Activated T-cell treated with anti-CD3 and anti-CD28 coated beads for 24 hours (primary cell): ENCODE data around the gene AJUBA.

Experiments
- DNase-seq: peaks from one replicate; pipeline ENCODE4 v3.0.0-alpha.2; 2020; ENCODE audit warnings: low read depth

The AJUBA gene

GRCh38 chr14:22935156-22935555 is 47.2 kb downstream of the AJUBA start:
- DNase-seq: no peak

- no peak for DNase-seq
Observed at GRCh38 chr14:22932146-22932545, 50.2 kb downstream of the AJUBA start.

DNA sequence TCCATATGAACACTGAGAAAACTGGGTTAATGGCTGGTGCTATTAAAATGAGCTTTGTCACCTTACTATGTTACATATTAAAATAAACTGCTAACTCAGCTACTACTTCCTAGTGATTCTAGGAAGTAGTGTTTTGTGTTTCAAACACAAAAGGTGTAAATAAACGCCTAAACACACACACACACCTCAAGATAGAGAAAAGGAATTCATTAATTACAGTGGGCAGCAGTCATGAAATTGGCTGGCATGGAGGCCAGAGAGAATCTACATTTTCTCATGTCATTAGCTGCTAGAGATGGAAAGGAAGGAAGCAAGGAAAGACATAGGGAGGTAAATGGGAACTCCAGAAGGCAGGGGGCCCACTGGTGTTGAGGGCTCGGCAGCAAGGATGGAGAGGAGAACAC is 52.4 kb downstream of the AJUBA start:
- no peak for DNase-seq

DNA sequence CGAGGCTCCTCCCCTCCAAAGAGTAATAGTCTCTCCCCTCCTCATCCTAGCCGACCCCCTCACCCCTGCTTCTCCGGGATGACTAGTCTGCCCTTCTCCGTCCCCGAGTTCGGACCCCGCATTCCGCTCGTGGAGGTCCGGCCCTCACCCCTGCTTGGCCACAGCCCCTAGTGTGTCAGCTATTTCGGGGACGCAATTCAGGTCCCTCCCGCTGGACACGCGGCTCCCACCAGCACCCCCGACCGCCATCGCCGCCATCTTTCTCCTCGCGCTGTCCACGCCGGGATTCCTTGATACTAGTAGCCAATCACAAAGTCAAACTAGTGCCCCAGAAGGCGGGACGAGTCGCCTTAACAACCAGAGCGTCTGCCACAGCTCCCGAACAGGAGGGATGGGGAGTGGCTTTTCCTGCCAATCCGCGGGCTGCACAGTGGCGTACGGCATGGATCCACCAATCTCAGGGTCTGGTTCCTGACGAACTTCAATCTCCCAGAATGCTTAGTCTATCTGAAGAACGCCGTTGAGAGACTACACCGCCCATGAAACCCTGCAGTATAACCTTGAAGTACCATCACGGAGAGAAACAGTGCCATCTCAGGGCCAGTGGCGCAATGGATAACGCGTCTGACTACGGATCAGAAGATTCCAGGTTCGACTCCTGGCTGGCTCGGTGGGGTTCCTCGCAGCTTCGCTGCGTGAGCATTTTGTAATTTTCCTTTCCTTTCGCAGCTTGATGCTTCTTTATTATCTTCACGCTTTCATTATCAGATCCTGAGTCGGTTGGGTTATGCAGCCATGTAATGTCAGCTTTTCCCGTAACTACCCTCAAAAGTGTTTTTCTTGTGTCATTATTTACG is 53.0 kb downstream of the AJUBA start, which contains the start of gene PRMT5:
Gene PRMT5, minus strand, starts transcription at position 273 of the 857 bp plus-strand sequence. Its CDS starts 15 bp downstream, at position 258.
- peak; percentile 98 for DNase-seq

GRCh38 chr14:22928237-22929103 is 53.9 kb downstream of the AJUBA start:
- DNase-seq: no peak

DNA sequence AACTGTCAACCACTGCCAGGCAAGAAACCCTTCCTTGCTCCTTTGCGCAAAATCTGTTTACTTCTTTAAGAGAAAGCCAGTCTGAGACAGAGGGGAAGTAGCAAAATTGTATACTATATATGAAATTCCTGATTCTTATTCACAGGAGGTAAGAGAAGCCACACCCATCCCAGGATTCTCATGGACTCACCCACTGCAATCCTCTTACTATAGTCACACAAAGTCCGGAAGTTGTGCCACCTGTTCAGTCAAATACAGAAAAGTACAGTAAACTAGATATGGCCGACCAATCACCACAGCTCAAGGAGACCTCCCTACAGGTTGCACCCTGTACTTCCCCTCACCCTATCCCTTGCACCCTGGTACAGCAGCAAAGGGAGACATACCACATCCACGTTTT is 56.0 kb downstream of the AJUBA start:
- DNase-seq: no peak

- DNase-seq: no peak
Observed at GRCh38 chr14:22925513-22925912, 56.8 kb downstream of the AJUBA start.

GRCh38 chr14:22923746-22924145 is 58.6 kb downstream of the AJUBA start:
- DNase-seq: no peak

DNA sequence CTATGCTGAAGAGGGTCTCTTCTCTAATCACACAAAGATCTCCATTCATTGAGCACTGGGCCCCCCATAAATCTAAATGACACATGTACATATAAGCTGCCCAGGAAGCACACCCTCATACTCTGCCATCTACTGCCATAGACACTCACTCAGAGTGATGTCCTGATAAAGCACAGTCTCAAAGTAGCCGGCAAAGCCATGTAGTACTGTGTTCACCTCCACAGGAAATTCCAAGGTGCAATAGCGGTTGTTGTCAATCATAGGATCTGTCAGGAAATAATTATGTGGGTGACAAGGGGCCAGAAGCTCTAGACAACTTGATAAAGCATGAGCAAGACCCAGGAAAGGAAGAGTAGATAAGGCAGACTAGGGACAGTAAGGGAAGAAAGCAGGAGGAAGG is 60.1 kb downstream of the AJUBA start:
- no peak for DNase-seq
